NT2/D1 (cell line): Measurements from ENCODE around the gene SWI5.
A peak's percentile ranks its signal among the peaks of the same experiment; 100 is the strongest.
"Not testable (repeated sequence)": the region's sequence is repeated elsewhere in the genome, so short reads cannot be mapped to it uniquely, and the experiment has no call there.

ENCODE experiments used
- DNase-seq: peaks from one replicate; pipeline ENCODE4 v3.0.0-alpha.2; 2011; ENCODE audit warnings: low read depth, low spot score
- H3K27me3 ChIP-seq: 2 replicates; pipeline ENCODE4 v1.6.0; 2011; ENCODE audit warnings: mild to moderate bottlenecking; ENCODE audit not compliant: insufficient read length, insufficient read depth
- H3K36me3 ChIP-seq: 2 replicates; pipeline ENCODE4 v1.6.1; 2011; ENCODE audit warnings: mild to moderate bottlenecking, low read length, mixed read lengths; ENCODE audit not compliant: insufficient read depth, insufficient read length
- H3K4me1 ChIP-seq: 2 replicates; pipeline ENCODE4 v1.5.1; 2011; ENCODE audit not compliant: insufficient read depth, insufficient read length
- H3K4me3 ChIP-seq: 2 replicates; pipeline ENCODE4 v1.5.1; 2011; ENCODE audit warnings: low read depth; ENCODE audit not compliant: insufficient read length
- H3K9ac ChIP-seq: 2 replicates; pipeline ENCODE4 v1.6.0; 2011; ENCODE audit warnings: low read depth; ENCODE audit not compliant: insufficient read length
- H3K9me3 ChIP-seq: 2 replicates; pipeline ENCODE4 v1.5.1; 2011; ENCODE audit warnings: mild to moderate bottlenecking, low read length; ENCODE audit not compliant: insufficient read depth
- SUZ12 ChIP-seq: IDR thresholded peaks from 2 replicates; pipeline ENCODE4 v1.6.1; 2011; ENCODE audit not compliant: insufficient read length, insufficient read depth; ENCODE audit errors: extremely low read depth
- YY1 ChIP-seq: IDR thresholded peaks from 2 replicates; pipeline ENCODE4 v1.6.1; 2011; ENCODE audit not compliant: insufficient read length, insufficient read depth
- ZNF274 ChIP-seq: IDR thresholded peaks from 2 replicates; pipeline ENCODE4 v1.6.1; 2011; ENCODE audit warnings: mild to moderate bottlenecking, low read depth, low read length

The SWI5 gene

GRCh38 chr9:128276008-128276573 is at the start of gene SWI5:
Gene SWI5, plus strand, starts transcription at chr9:128276276.
- DNase-seq = peak; percentile 99
- Histone ChIP-seq H3K4me1 (peaks cover 16% of the 10 kb centered on the region), H3K9me3 (no peaks in the 10 kb centered on the region), H3K27me3 (no peaks in the 10 kb centered on the region), H3K9ac (peak within 1 kb of the TSS; percentile 96), H3K36me3 (peaks cover 39% of the 10 kb centered on the region), H3K4me3 (peak within 1 kb of the TSS; percentile 85)
- TF ChIP-seq ZNF274 (no peak), SUZ12 (no peak), YY1 (no peak)

- Histone ChIP-seq H3K27me3 (no peaks in the 10 kb centered on the region), H3K4me3 (no peak overlapping the region), H3K4me1 (peaks cover 7% of the 10 kb centered on the region), H3K36me3 (peaks cover 45% of the 10 kb centered on the region), H3K9me3 (no peaks in the 10 kb centered on the region), H3K9ac (no peak overlapping the region)
- TF ChIP-seq ZNF274 = no peak
- TF ChIP-seq SUZ12 = no peak
- no peak for TF ChIP-seq YY1
- DNase-seq = no peak
Measured at GRCh38 chr9:128226412-128226801, 49.7 kb upstream of the SWI5 start.

GRCh38 chr9:128230897-128231296 is 45.2 kb upstream of the SWI5 start:
- H3K4me1 ChIP-seq, H3K4me3 ChIP-seq, H3K27me3 ChIP-seq, H3K9ac ChIP-seq, H3K9me3 ChIP-seq, DNase-seq: not testable (repeated sequence)
- peaks cover 11% of the 10 kb centered on the region for H3K36me3 ChIP-seq

- no peaks in the 10 kb centered on the region for H3K27me3 ChIP-seq
- H3K9ac ChIP-seq = no peak overlapping the region
- DNase-seq = no peak
- no peaks in the 10 kb centered on the region for H3K9me3 ChIP-seq
- H3K4me1 ChIP-seq = no peaks in the 10 kb centered on the region
- H3K4me3 ChIP-seq = no peak overlapping the region
- no peak for TF ChIP-seq YY1
- no peak for TF ChIP-seq SUZ12
- TF ChIP-seq ZNF274 = no peak
- H3K36me3 ChIP-seq = peaks cover 8% of the 10 kb centered on the region
Measured at GRCh38 chr9:128231638-128232527, 44.2 kb upstream of the SWI5 start.

GRCh38 chr9:128232528-128233428 is 43.3 kb upstream of the SWI5 start:
- TF ChIP-seq ZNF274 = no peak
- TF ChIP-seq YY1 = no peak
- no peak for TF ChIP-seq SUZ12
- no peaks in the 10 kb centered on the region for H3K9me3 ChIP-seq
- H3K4me1 ChIP-seq = no peaks in the 10 kb centered on the region
- peak overlapping the region; percentile 32 for H3K9ac ChIP-seq
- H3K27me3 ChIP-seq = no peaks in the 10 kb centered on the region
- H3K4me3 ChIP-seq = no peak overlapping the region
- no peak for DNase-seq
- H3K36me3 ChIP-seq = peaks cover 8% of the 10 kb centered on the region

- Histone ChIP-seq H3K4me1 (no peaks in the 10 kb centered on the region), H3K36me3 (peaks cover 8% of the 10 kb centered on the region), H3K27me3 (no peaks in the 10 kb centered on the region), H3K9me3 (no peaks in the 10 kb centered on the region), H3K9ac (no peak overlapping the region), H3K4me3 (no peak overlapping the region)
- TF ChIP-seq ZNF274 (no peak), SUZ12 (no peak), YY1 (no peak)
- no peak for DNase-seq
Measured at GRCh38 chr9:128233817-128234406, 42.2 kb upstream of the SWI5 start.

GRCh38 chr9:128242124-128242523 is 34.0 kb upstream of the SWI5 start:
- no peaks in the 10 kb centered on the region for H3K27me3 ChIP-seq
- no peak overlapping the region for H3K9ac ChIP-seq
- H3K36me3 ChIP-seq = peaks cover 29% of the 10 kb centered on the region
- H3K4me1 ChIP-seq = peaks cover 13% of the 10 kb centered on the region
- TF ChIP-seq YY1 = no peak
- TF ChIP-seq ZNF274 = no peak
- no peak for TF ChIP-seq SUZ12
- DNase-seq = no peak
- no peaks in the 10 kb centered on the region for H3K9me3 ChIP-seq
- H3K4me3 ChIP-seq = no peak overlapping the region
